ENCODE data around the gene PTPRU.
"Not testable (repeated sequence)": the region's sequence is repeated elsewhere in the genome, so short reads cannot be mapped to it uniquely, and the experiment has no call there.

PTPRU gene

GRCh38 chr1:29298246-29298645 is 61.9 kb downstream of the PTPRU start:
- no peak for DNase-seq

- no peak for DNase-seq
These were observed 63.1 kb downstream of the PTPRU start for GRCh38 chr1:29299446-29299845.

- DNase-seq = not testable (repeated sequence)
These were observed 65.4 kb downstream of the PTPRU start for GRCh38 chr1:29301732-29302131.

- DNase-seq = no peak
These were observed 67.1 kb downstream of the PTPRU start for GRCh38 chr1:29303201-29304024.

GRCh38 chr1:29304025-29304684 is 67.8 kb downstream of the PTPRU start:
- no peak for DNase-seq

- DNase-seq = no peak
These were observed 69.6 kb downstream of the PTPRU start for GRCh38 chr1:29305943-29306342.

- DNase-seq = no peak
These were observed 70.3 kb downstream of the PTPRU start for GRCh38 chr1:29306471-29307140.

GRCh38 chr1:29309075-29309474 is 72.8 kb downstream of the PTPRU start:
- DNase-seq = peak; percentile 16

- no peak for DNase-seq
These were observed 73.3 kb downstream of the PTPRU start for GRCh38 chr1:29309621-29310020.

- DNase-seq = peak; percentile 8
These were observed 74.4 kb downstream of the PTPRU start for GRCh38 chr1:29310616-29311180.

GRCh38 chr1:29311352-29312030 is 75.2 kb downstream of the PTPRU start:
- no peak for DNase-seq

GRCh38 chr1:29312469-29313461 is 76.4 kb downstream of the PTPRU start:
- no peak for DNase-seq

GRCh38 chr1:29314685-29315084 is 78.4 kb downstream of the PTPRU start:
- not testable (repeated sequence) for DNase-seq

GRCh38 chr1:29315262-29315661 is 78.9 kb downstream of the PTPRU start:
- no peak for DNase-seq

- no peak for DNase-seq
These were observed 79.6 kb downstream of the PTPRU start for GRCh38 chr1:29315876-29316275.

- no peak for DNase-seq
These were observed 81.0 kb downstream of the PTPRU start for GRCh38 chr1:29317063-29317915.

GRCh38 chr1:29317916-29318530 is 81.7 kb downstream of the PTPRU start:
- DNase-seq = no peak

GRCh38 chr1:29318724-29319123 is 82.4 kb downstream of the PTPRU start:
- DNase-seq = no peak

GRCh38 chr1:29319300-29320110 is 83.2 kb downstream of the PTPRU start:
- no peak for DNase-seq
